ENCODE results near the gene MTHFD1L.

- TF ChIP-seq CTCF (IDR thresholded peaks at IDR 0.05; ENCODE audit: extremely low read depth in 1 of 2, insufficient read depth in 1 of 2, low read depth in 1 of 2, low read length in 2 of 2), result no peak
- TF ChIP-seq EZH2 (IDR thresholded peaks at IDR 0.05; ENCODE audit: borderline replicate concordance, low read depth, low read length, severe bottlenecking), result no peak
- TF ChIP-seq POLR2AphosphoS5 (IDR thresholded peaks at IDR 0.05; ENCODE audit: insufficient read depth, low read depth, low read length), result no peak
- no peak for TF ChIP-seq POLR2A (IDR thresholded peaks at IDR 0.05; ENCODE audit: low read depth, low read length)
- no peak for TF ChIP-seq MAX (IDR thresholded peaks at IDR 0.05; ENCODE audit: insufficient read depth, insufficient read length)
- no peak for TF ChIP-seq JUN (IDR thresholded peaks at IDR 0.05; ENCODE audit: borderline replicate concordance, insufficient read depth, insufficient read length, low read depth)
Measured at GRCh38 chr6:151087861-151088598, 222.5 kb downstream of the MTHFD1L start.
